ENCODE data around the gene CDH7.

CDH7 gene

GRCh38 chr18:65769652-65770051 is 18.8 kb downstream of the CDH7 start:
- no peak for DNase-seq

- no peak for DNase-seq
Observed at GRCh38 chr18:65786474-65786873, 35.7 kb downstream of the CDH7 start.

- no peak for DNase-seq
Observed at GRCh38 chr18:65788373-65788772, 37.6 kb downstream of the CDH7 start.

GRCh38 chr18:65790604-65791003 is 39.8 kb downstream of the CDH7 start:
- no peak for DNase-seq

- DNase-seq, result no peak
Observed at GRCh38 chr18:65791719-65792118, 40.9 kb downstream of the CDH7 start.

GRCh38 chr18:65792456-65793074 is 41.8 kb downstream of the CDH7 start:
- no peak for DNase-seq

- DNase-seq, result no peak
Observed at GRCh38 chr18:65808759-65809158, 57.9 kb downstream of the CDH7 start.

GRCh38 chr18:65811307-65811706 is 60.5 kb downstream of the CDH7 start:
- no peak for DNase-seq

GRCh38 chr18:65815506-65815905 is 64.7 kb downstream of the CDH7 start:
- DNase-seq, result no peak

GRCh38 chr18:65817178-65817577 is 66.4 kb downstream of the CDH7 start:
- no peak for DNase-seq

GRCh38 chr18:65821911-65822310 is 71.1 kb downstream of the CDH7 start:
- no peak for DNase-seq

GRCh38 chr18:65822826-65823225 is 72.0 kb downstream of the CDH7 start:
- DNase-seq, result no peak

GRCh38 chr18:65827444-65827843 is 76.6 kb downstream of the CDH7 start:
- DNase-seq, result no peak

GRCh38 chr18:65835881-65836280 is 85.1 kb downstream of the CDH7 start:
- DNase-seq, result no peak

- no peak for DNase-seq
Observed at GRCh38 chr18:65846107-65846506, 95.3 kb downstream of the CDH7 start.

GRCh38 chr18:65852273-65852672 is 101.5 kb downstream of the CDH7 start:
- no peak for DNase-seq

- no peak for DNase-seq
Observed at GRCh38 chr18:65859075-65859474, 108.3 kb downstream of the CDH7 start.

- DNase-seq, result no peak
Observed at GRCh38 chr18:65869527-65869926, 118.7 kb downstream of the CDH7 start.

- DNase-seq, result no peak
Observed at GRCh38 chr18:65876310-65876709, 125.5 kb downstream of the CDH7 start.

GRCh38 chr18:65897292-65897691 is 146.5 kb downstream of the CDH7 start:
- DNase-seq, result no peak

GRCh38 chr18:65901522-65901921 is 150.7 kb downstream of the CDH7 start:
- no peak for DNase-seq

GRCh38 chr18:65906621-65907034 is 155.8 kb downstream of the CDH7 start:
- no peak for DNase-seq

GRCh38 chr18:65907281-65907680 is 156.5 kb downstream of the CDH7 start:
- DNase-seq, result no peak

- DNase-seq, result no peak
Observed at GRCh38 chr18:65919018-65919417, 168.2 kb downstream of the CDH7 start.

- DNase-seq, result no peak
Observed at GRCh38 chr18:65919663-65920062, 168.9 kb downstream of the CDH7 start.

- no peak for DNase-seq
Observed at GRCh38 chr18:65922103-65922502, 171.3 kb downstream of the CDH7 start.
